Measurements from ENCODE around the gene CERS5.
"Not testable (repeated sequence)": the region's sequence is repeated elsewhere in the genome, so short reads cannot be mapped to it uniquely, and the experiment has no call there.

CERS5 gene

GRCh38 chr12:50186681-50187080 is 19.5 kb upstream of the CERS5 start:
- no peak for DNase-seq (ENCODE audit: low read depth)

- DNase-seq (ENCODE audit: low read depth): no peak
Measured at GRCh38 chr12:50185970-50186663, 18.9 kb upstream of the CERS5 start.

- DNase-seq (ENCODE audit: low read depth): no peak
Measured at GRCh38 chr12:50185301-50185895, 18.2 kb upstream of the CERS5 start.

- no peak for DNase-seq (ENCODE audit: low read depth)
Measured at GRCh38 chr12:50184261-50184660, 17.1 kb upstream of the CERS5 start.

GRCh38 chr12:50182461-50182860 is 15.3 kb upstream of the CERS5 start:
- DNase-seq (ENCODE audit: low read depth): no peak

- DNase-seq (ENCODE audit: low read depth): no peak
Measured at GRCh38 chr12:50181691-50182090, 14.5 kb upstream of the CERS5 start.

GRCh38 chr12:50175716-50176026 is 8.5 kb upstream of the CERS5 start:
- DNase-seq (ENCODE audit: low read depth): no peak

- no peak for DNase-seq (ENCODE audit: low read depth)
Measured at GRCh38 chr12:50174971-50175715, 8.0 kb upstream of the CERS5 start.

GRCh38 chr12:50166799-50167048 is 445 bp downstream of the CERS5 start:
- DNase-seq (ENCODE audit: low read depth): no peak

GRCh38 chr12:50164963-50165362 is 2.2 kb downstream of the CERS5 start:
- DNase-seq (ENCODE audit: low read depth): no peak

- DNase-seq (ENCODE audit: low read depth): no peak
Measured at GRCh38 chr12:50162230-50162629, 4.9 kb downstream of the CERS5 start.

- no peak for DNase-seq (ENCODE audit: low read depth)
Measured at GRCh38 chr12:50160643-50161042, 6.5 kb downstream of the CERS5 start.

GRCh38 chr12:50157259-50157658 is 9.9 kb downstream of the CERS5 start:
- no peak for DNase-seq (ENCODE audit: low read depth)

- no peak for DNase-seq (ENCODE audit: low read depth)
Measured at GRCh38 chr12:50156641-50157040, 10.5 kb downstream of the CERS5 start.

- not testable (repeated sequence) for DNase-seq (ENCODE audit: low read depth)
Measured at GRCh38 chr12:50154947-50155346, 12.2 kb downstream of the CERS5 start.

- no peak for DNase-seq (ENCODE audit: low read depth)
Measured at GRCh38 chr12:50151047-50151687, 16.0 kb downstream of the CERS5 start.

GRCh38 chr12:50149311-50149710 is 17.9 kb downstream of the CERS5 start:
- no peak for DNase-seq (ENCODE audit: low read depth)

GRCh38 chr12:50148011-50148410 is 19.2 kb downstream of the CERS5 start:
- not testable (repeated sequence) for DNase-seq (ENCODE audit: low read depth)

GRCh38 chr12:50147281-50147680 is 19.9 kb downstream of the CERS5 start:
- DNase-seq (ENCODE audit: low read depth): no peak

GRCh38 chr12:50145439-50145838 is 21.7 kb downstream of the CERS5 start:
- no peak for DNase-seq (ENCODE audit: low read depth)

- no peak for DNase-seq (ENCODE audit: low read depth)
Measured at GRCh38 chr12:50142993-50143392, 24.2 kb downstream of the CERS5 start.

- DNase-seq (ENCODE audit: low read depth): peak; percentile 35
Measured at GRCh38 chr12:50132505-50133135, 34.5 kb downstream of the CERS5 start.

- no peak for DNase-seq (ENCODE audit: low read depth)
Measured at GRCh38 chr12:50129290-50129689, 37.9 kb downstream of the CERS5 start.
